ENCODE data around the gene WEE1.
A peak's percentile ranks its signal among the peaks of the same experiment; 100 is the strongest.
"Not testable (repeated sequence)": the region's sequence is repeated elsewhere in the genome, so short reads cannot be mapped to it uniquely, and the experiment has no call there.

Gene WEE1

DNA sequence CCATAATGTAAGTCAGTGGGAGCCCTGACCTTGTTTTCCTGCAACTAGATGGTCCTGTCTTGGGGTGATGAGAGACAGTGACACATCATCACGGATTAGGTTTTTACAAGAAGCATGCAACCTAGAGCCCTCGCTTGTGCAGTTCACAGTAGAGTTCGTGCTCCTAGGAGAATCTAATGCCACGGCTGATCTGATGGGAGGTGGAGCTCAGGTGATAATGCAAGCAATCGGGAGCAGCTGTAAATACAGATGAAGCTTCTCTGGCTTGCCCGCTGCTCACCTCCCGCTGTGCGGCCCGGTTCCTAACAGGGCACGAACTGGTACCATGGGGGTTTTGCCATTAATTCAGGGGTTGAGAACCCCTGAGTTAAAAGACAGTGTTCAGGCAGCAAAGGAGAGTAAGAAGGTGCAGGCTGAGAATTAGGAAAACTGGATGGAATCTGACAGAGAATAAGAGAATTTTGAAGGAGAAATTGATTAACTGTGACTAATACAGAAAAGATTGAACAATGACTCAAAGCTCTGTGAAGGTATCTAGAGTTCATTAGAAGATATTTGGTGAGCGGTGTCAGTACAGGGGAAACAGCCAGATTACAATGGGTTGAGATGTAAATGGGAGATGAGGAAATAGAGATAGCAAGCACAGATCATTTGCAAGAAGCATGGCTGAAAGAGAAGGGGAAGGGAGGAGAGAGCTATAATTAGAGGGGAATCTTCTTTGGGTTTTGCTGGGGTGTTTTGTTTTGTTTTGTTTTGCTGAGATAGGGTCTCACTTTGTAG is 21.0 kb downstream of the WEE1 start:
- no peak for DNase-seq (ENCODE audit: low read depth in 4 of 4, low spot score in 1 of 4)

DNA sequence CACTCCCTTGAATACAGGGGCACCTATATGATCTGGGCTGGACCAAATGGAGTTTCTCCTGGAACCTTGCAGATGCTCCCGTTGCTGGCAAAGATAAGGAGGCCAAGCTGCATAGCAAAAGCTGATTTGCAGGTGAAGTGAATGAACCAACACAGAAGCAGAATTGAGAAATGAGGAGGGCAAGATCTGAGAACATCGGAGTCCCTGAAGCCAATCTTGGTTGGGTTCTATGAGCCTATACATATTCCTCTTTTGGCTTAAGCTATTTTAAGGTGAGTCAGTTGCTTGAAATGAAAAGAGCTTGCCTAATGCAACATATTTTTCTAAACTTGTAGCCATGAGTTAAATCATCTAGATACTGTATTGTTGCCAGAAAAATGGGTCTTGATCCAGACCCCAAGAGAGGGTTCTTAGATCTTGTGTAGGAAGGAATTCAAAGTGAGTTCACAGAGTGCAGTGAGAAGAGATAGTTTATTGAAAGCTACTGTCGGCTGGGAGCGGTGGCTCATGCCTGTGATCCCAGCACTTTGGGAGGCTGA is 23.5 kb downstream of the WEE1 start:
- no peak for DNase-seq (ENCODE audit: low read depth in 4 of 4, low spot score in 1 of 4)

- no peak for DNase-seq (ENCODE audit: low read depth in 4 of 4, low spot score in 1 of 4)
Measured at GRCh38 chr11:9600166-9600565, 26.7 kb downstream of the WEE1 start.

- no peak for DNase-seq (ENCODE audit: low read depth in 4 of 4, low spot score in 1 of 4)
Measured at GRCh38 chr11:9600644-9601036, 27.2 kb downstream of the WEE1 start.

DNA sequence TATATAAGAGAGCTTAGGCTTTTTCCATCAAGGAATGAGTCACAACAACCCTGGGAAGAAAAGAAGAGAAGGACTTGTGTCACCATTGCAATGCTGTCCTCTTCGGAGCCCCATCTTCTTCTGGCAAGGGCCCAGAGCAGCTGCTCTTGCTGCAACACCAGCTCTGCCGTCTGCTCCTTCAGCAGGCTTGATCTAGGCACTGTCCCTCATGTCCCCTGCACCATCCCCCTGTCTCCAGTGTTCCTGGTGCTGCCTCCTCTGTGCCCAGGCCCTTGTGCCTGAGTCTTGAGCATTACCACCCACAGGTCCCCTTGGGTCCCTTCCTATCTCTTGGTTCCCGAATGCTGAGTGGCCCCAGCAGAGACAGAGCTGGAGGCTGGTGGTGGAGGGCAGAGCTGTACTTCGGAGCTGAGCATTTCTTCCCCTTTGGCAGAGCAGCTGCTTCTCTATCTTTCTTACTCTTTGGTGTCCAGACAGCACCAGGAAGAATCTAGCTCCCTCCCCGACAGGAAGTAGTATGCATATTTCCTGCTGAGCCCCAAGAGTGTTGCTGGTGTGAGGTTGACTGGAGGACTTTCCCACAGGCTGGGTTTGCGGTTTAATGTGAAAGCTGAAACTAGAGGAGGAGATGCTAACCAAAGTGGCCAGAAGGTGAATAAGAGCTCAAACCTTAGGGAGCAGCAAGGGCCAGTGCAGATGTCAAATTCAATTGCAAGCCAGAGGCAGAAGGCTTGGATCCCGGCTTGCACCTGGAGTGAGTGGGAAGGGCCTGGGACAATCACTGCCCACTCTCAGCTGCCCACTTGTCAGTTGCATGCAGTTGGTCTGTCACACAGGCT is 27.8 kb downstream of the WEE1 start:
- peak in 1 of 4 experiments; percentile 62 for DNase-seq (ENCODE audit: low read depth in 4 of 4, low spot score in 1 of 4)

- DNase-seq (ENCODE audit: low read depth in 4 of 4, low spot score in 1 of 4) = no peak
Measured at GRCh38 chr11:9601876-9602199, 28.4 kb downstream of the WEE1 start.

DNA sequence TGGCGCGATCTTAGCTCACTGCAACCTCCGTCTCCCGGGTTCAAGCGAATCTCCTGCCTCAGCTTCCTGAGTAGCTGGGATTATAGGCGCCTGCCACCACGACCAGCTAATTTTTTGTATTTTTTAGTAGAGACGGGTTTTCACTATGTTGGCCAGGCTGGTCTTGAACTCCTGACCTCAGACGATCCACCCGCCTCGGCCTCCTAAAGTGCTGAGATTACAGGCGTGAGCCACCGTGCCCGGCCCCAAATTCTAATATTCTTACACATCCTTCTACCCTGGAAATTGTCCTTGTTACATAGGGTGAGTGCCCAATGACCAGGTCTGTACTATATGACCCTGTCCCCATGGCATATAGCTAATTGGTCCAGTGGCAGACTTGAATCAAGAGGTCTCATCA is 29.7 kb downstream of the WEE1 start:
- not testable (repeated sequence) for DNase-seq (ENCODE audit: low read depth in 4 of 4, low spot score in 1 of 4)

GRCh38 chr11:9604134-9604533 is 30.7 kb downstream of the WEE1 start:
- DNase-seq (ENCODE audit: low read depth in 4 of 4, low spot score in 1 of 4) = no peak

GRCh38 chr11:9605742-9606141 is 32.3 kb downstream of the WEE1 start:
- no peak for DNase-seq (ENCODE audit: low read depth in 4 of 4, low spot score in 1 of 4)

- no peak for DNase-seq (ENCODE audit: low read depth in 4 of 4, low spot score in 1 of 4)
Measured at GRCh38 chr11:9606809-9607510, 33.5 kb downstream of the WEE1 start.

DNA sequence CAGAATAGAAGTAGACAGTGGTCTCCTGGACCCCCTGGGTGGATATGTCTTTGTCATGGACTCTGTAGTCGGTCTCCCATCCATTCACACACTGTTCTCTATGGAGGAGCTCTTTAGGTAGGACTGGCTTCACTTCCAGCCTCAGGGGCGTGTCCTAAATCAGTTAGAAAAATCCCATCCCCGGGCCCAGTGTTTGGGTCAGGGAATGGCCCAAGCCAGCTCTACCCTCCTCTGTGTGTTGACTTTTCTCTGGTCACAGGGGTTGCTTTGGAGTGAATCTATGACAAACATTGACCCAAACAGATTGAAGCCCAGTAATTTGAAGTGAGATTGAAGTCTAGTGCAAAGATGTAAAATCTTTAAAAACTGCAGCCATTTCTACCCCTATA is 34.0 kb downstream of the WEE1 start:
- no peak for DNase-seq (ENCODE audit: low read depth in 4 of 4, low spot score in 1 of 4)

GRCh38 chr11:9609002-9609759 is 35.7 kb downstream of the WEE1 start:
- DNase-seq (ENCODE audit: low read depth in 4 of 4, low spot score in 1 of 4) = no peak

GRCh38 chr11:9609841-9610240 is 36.4 kb downstream of the WEE1 start:
- DNase-seq (ENCODE audit: low read depth in 4 of 4, low spot score in 1 of 4) = no peak

GRCh38 chr11:9613118-9613829 is 39.8 kb downstream of the WEE1 start:
- DNase-seq (ENCODE audit: low read depth in 4 of 4, low spot score in 1 of 4) = peak; percentile 47 to 87 (median 74)

- peak; percentile 75 to 93 (median 82) for DNase-seq (ENCODE audit: low read depth in 4 of 4, low spot score in 1 of 4)
Measured at GRCh38 chr11:9613830-9614762, 40.6 kb downstream of the WEE1 start.

DNA sequence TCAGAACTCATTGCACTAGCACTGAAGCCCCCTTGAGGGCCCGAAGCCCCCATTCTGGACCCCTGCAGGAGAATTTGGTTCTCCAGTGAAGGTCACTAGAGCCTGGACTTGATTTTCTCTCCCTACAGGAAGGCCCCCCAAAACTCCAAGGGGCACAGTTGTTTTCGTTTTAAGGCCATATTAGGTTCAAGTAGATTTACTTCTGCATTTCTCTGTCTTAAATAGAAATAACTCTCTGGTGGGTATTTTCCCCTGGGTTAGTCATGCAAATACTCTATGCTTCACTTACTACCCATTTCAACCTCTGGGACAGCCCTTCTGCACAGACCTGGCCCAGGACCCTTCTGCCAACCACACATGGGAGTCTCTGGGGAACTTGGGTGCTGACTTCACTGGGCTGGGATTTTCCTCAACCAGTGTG is 41.6 kb downstream of the WEE1 start:
- DNase-seq (ENCODE audit: low read depth in 4 of 4, low spot score in 1 of 4) = no peak

DNA sequence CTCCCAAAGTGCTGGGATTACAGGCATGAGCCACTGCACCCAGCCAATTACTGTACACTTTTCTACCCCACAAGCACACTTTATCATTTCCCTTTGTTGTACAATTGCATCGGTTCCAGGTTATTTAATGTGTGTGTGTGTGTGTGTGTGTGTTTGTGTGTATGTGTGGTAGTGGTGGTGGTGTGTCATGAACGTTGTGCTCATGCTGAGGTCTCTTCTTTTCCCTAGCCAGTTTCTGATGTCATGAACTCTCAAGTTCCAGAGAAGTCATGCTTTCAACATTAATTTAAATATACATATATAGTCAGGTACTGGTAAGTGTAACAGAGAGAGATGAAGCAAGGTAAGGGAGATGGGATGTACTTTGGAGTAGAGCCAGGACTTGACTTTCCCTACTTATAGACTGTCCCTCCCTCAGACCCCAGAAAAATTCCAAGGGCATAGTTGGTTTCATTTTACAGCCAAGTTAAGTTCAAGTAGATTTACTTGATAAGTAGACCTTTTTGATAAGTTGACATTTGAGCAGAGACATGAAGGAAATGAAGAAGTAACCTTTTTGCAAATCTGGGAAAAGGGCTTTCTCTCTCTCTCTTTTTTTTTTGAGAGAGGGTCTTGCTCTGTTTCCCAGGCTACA is 42.7 kb downstream of the WEE1 start:
- no peak for DNase-seq (ENCODE audit: low read depth in 4 of 4, low spot score in 1 of 4)

DNA sequence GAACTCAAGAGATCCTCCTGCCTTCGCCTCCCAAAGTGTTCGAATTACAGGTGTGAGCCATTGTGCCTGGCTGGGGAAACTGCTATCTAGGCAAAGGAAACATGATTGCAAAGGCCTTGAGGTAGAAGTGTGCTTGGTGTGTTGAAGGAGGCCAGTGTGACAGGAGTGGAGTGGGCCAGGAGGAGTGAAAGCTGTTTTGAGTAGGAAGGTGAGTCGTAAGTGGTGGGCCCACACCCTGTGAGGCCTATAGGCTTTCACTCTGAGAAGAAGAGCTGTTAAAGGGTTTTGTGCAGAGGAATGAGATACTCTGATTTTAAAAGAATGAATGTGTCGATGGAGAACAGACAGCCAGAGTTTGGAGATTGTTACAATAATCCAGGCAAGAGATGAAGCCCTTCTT is 43.4 kb downstream of the WEE1 start:
- no peak for DNase-seq (ENCODE audit: low read depth in 4 of 4, low spot score in 1 of 4)

DNA sequence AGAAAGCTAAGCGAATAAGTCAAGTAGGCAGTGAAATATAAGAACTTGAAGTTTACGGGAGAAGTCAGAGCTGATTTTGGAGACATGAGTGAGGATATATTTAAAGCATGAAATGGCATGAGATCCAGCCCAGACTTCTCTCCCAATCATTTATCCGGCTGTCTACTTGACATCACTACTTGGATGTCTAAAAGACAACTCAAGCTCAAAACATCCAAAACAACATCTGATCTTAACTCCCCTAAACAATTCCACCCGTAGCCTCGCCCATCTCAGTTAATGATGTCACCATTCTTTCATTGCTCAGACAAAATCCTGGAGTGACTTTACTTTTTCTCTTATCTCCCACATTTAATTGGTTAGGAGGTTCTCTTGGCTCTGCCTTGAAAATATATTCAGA is 44.5 kb downstream of the WEE1 start:
- no peak for DNase-seq (ENCODE audit: low read depth in 4 of 4, low spot score in 1 of 4)

Measured in stimulated activated CD4-positive, alpha-beta T cell treated with anti-CD3 and anti-CD28 coated beads, Interleukin-1b, Interleukin-23, amount 100 ng/mL, for 24 hours (primary cell).